Panc1 (cell line): Measurements from ENCODE around the gene ASXL1. TPM values are rescaled to one million over a fixed set of nuclear protein-coding genes. Genes with fewer than 3 reads are reported as not detected.
"Not testable (repeated sequence)": the region's sequence is repeated elsewhere in the genome, so short reads cannot be mapped to it uniquely, and the experiment has no call there.

Experiments used
- ATAC-seq: fragments of 200-7000 bp; cut with Tn5 transposase; 2 replicates; pipeline ENCODE4 v1.9.1; 2020; ENCODE audit warnings: mild to moderate bottlenecking, moderate library complexity
- BruUV-seq: library from RNA; stranded (reverse); fragments of 400-500 nt; replicated peaks from 2 replicates; lab custom pipeline; 2021; lab: Mats Ljungman, UMichigan
- CTCF ChIA-PET: fragments of 300-600 bp; sonication (Branson Sonifier 250); formaldehyde crosslinking; loops from one replicate; lab custom pipeline; 2022; ENCODE audit warnings: antibody characterized with exemption; lab: Charles Lee
- POLR2A ChIA-PET: fragments of 300-600 bp; sonication (Branson Sonifier 250); formaldehyde crosslinking; loops from one replicate; lab custom pipeline; 2022; ENCODE audit warnings: antibody characterized with exemption; lab: Charles Lee
- DNase-seq: peaks from one replicate; pipeline ENCODE4 v3.0.0-alpha.2; 2010; ENCODE audit warnings: low read depth, low spot score
- H3K27ac ChIP-seq: 2 replicates; pipeline ENCODE4 v1.5.1; 2011; ENCODE audit warnings: mild to moderate bottlenecking, low read length, inconsistent platforms
- H3K27me3 ChIP-seq: fragments of 200-500 bp; sonication (Bioruptor generic); 2 replicates; pipeline ENCODE4 v1.6.0; 2014; ENCODE audit warnings: low read length, inconsistent platforms; ENCODE audit not compliant: control insufficient read depth, insufficient read depth
- H3K36me3 ChIP-seq: fragments of 200-500 bp; sonication (Bioruptor generic); 2 replicates; pipeline ENCODE4 v1.5.1; 2014; ENCODE audit warnings: inconsistent platforms, mild to moderate bottlenecking, low read length, moderate library complexity; ENCODE audit not compliant: control insufficient read depth, insufficient read depth
- H3K4me1 ChIP-seq: 2 replicates; pipeline ENCODE4 v1.5.1; 2011; ENCODE audit warnings: inconsistent platforms, mild to moderate bottlenecking, low read length, moderate library complexity; ENCODE audit not compliant: control insufficient read depth, insufficient read depth
- H3K4me3 ChIP-seq, 2 experiments: 2 replicates each; pipeline ENCODE4 v1.5.1; 2011 to 2012; ENCODE audit warnings: low read depth in 2 of 2, low read length in 2 of 2, mild to moderate bottlenecking in 2 of 2, inconsistent platforms in 1 of 2, moderate library complexity in 1 of 2
- H3K9me3 ChIP-seq: fragments of 200-500 bp; sonication (Bioruptor generic); 2 replicates; pipeline ENCODE4 v1.5.1; 2014; ENCODE audit warnings: low read depth, mild to moderate bottlenecking, inconsistent platforms, low read length, moderate library complexity; ENCODE audit not compliant: control insufficient read depth, insufficient read depth
- POLR2AphosphoS5 ChIP-seq: IDR thresholded peaks from 2 replicates; pipeline ENCODE4 v1.6.1; 2012; ENCODE audit warnings: mild to moderate bottlenecking, low read depth, low read length, moderate library complexity
- SIN3A ChIP-seq: IDR thresholded peaks from 2 replicates; pipeline ENCODE4 v1.6.1; 2012; ENCODE audit warnings: low read depth, mild to moderate bottlenecking, low read length, moderate library complexity, borderline replicate concordance; ENCODE audit not compliant: insufficient read depth
- TCF7L2 ChIP-seq: IDR thresholded peaks from 2 replicates; pipeline ENCODE4 v1.6.1; 2011; ENCODE audit warnings: mild to moderate bottlenecking, low read depth, low read length, inconsistent platforms
- in situ Hi-C: cut with HindIII; loops from 2 replicates; pipeline ENCODE4 v1.10.0; 2016; ENCODE audit warnings: low sequenced_read_pairs, low pct_unique_long_range_greater_than_20kb
- intact Hi-C: fragments of 100-400 bp; cut with micrococcal nuclease; formaldehyde crosslinking; loops from one replicate; pipeline ENCODE4 v1.10.0; 2022; ENCODE audit not compliant: unreplicated experiment
- total RNA-seq: library from RNA; stranded (reverse); gene quantifications from one replicate; pipeline ENCODE4 v1.2.1, GENCODE V29; 2021; ENCODE audit not compliant: unreplicated experiment
- TF ChIP-seq, protein P1 (sequence below): fragments of 450-650 bp; IDR thresholded peaks from 2 replicates; pipeline ENCODE4 v1.5.1; 2017; ENCODE audit warnings: mild to moderate bottlenecking
- TF ChIP-seq, protein P2 (sequence below), 2 experiments: IDR thresholded peaks; 2 replicates each; pipeline ENCODE4 v1.6.1; 2011 to 2012; ENCODE audit warnings: low read depth in 2 of 2, control low read depth in 1 of 2, low read length in 1 of 2, mild to moderate bottlenecking in 1 of 2, moderate library complexity in 1 of 2; ENCODE audit not compliant: insufficient read depth in 1 of 2

The ASXL1 gene
- total RNA-seq, 1 experiment from 2014 or later, result 205 TPM

DNA sequence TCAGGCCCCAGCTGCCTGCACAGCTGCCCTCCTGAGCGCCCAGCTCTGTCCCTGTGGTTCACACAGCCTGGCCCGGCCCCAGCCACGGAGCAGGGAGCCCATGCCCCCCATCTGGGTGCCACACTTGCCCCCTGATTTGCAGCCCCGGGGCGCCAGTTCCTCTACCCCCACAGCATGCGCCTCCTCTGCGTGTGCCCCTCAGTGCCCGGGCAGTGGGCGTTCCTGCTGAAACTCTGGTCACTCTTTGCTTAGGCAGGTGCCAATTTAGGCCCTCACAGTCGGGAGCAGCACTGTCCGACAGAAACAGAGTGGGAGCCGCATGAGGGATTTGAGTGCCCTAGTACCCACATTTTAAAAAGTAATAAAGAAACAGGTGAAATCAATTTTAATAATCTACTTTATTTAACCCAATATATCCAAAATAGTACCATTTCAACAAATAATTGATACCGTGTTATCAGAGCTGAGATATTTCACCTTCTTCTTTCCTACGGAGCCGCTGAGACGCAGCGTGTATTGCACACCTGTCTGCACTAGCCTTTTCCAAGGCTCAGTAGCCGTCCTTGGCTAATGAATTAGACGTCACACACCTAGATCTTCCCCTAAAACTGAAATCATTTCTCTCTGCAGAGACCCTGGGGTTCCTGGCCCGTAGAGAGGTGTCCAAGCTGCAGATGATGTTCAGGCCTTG is 106.4 kb downstream of the ASXL1 start:
- TF ChIP-seq, protein P1, sequence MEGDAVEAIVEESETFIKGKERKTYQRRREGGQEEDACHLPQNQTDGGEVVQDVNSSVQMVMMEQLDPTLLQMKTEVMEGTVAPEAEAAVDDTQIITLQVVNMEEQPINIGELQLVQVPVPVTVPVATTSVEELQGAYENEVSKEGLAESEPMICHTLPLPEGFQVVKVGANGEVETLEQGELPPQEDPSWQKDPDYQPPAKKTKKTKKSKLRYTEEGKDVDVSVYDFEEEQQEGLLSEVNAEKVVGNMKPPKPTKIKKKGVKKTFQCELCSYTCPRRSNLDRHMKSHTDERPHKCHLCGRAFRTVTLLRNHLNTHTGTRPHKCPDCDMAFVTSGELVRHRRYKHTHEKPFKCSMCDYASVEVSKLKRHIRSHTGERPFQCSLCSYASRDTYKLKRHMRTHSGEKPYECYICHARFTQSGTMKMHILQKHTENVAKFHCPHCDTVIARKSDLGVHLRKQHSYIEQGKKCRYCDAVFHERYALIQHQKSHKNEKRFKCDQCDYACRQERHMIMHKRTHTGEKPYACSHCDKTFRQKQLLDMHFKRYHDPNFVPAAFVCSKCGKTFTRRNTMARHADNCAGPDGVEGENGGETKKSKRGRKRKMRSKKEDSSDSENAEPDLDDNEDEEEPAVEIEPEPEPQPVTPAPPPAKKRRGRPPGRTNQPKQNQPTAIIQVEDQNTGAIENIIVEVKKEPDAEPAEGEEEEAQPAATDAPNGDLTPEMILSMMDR, result no peak
- TF ChIP-seq TCF7L2, result no peak
- TF ChIP-seq, protein P2, sequence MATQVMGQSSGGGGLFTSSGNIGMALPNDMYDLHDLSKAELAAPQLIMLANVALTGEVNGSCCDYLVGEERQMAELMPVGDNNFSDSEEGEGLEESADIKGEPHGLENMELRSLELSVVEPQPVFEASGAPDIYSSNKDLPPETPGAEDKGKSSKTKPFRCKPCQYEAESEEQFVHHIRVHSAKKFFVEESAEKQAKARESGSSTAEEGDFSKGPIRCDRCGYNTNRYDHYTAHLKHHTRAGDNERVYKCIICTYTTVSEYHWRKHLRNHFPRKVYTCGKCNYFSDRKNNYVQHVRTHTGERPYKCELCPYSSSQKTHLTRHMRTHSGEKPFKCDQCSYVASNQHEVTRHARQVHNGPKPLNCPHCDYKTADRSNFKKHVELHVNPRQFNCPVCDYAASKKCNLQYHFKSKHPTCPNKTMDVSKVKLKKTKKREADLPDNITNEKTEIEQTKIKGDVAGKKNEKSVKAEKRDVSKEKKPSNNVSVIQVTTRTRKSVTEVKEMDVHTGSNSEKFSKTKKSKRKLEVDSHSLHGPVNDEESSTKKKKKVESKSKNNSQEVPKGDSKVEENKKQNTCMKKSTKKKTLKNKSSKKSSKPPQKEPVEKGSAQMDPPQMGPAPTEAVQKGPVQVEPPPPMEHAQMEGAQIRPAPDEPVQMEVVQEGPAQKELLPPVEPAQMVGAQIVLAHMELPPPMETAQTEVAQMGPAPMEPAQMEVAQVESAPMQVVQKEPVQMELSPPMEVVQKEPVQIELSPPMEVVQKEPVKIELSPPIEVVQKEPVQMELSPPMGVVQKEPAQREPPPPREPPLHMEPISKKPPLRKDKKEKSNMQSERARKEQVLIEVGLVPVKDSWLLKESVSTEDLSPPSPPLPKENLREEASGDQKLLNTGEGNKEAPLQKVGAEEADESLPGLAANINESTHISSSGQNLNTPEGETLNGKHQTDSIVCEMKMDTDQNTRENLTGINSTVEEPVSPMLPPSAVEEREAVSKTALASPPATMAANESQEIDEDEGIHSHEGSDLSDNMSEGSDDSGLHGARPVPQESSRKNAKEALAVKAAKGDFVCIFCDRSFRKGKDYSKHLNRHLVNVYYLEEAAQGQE (IDR thresholded peaks at IDR 0.05; ENCODE audit: insufficient read depth in 1 of 2, low read depth in 2 of 2, low read length in 1 of 2), result no peak
- no peak for TF ChIP-seq SIN3A
- TF ChIP-seq POLR2AphosphoS5, result no peak

DNA sequence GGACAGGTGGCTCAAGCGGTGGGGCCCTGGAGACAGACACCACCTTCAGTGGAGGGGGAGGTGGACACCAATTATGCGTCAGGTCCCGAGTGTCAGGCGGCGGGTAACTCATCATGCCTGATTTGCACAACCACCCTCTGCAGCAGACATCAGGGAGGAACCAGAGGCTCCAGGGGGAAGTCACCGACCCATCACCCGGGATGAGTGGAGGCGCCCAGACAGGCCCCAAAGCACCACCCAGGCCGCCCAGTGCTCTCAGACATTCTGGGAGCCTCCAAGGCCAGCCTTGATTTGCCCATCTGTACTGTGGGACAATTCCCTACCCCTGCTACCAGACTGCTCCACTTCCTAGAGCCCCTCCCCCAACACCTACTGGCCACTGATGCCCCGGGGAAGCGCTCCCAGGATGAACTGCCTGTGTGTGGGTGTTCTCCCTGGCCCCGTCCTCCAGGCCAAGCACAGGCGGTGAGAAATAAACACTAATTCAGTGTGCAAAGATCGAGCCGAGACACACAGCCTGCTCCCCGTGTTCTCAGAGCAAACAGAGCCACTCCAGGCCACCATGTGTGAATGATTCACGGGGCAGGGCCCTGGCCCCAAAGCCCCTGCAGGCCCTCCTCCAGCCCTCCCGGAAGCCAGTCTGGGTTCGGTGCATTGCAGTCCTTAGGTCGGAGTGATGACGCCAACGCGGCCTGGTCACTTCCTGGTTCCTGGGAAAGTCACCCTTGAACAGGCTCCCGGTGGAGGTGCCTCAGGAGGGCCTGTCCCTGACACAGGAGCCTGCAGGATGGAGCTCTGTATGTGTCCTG is 107.2 kb downstream of the ASXL1 start:
- Histone ChIP-seq H3K4me3 (no peak overlapping the region), H3K36me3 (no peaks in the 10 kb centered on the region), H3K27ac (no peak overlapping the region), H3K4me1 (peaks cover 10% of the 10 kb centered on the region), H3K9me3 (no peaks in the 10 kb centered on the region), H3K27me3 (no peaks in the 10 kb centered on the region)
- intact Hi-C loops (no loop called here), in situ Hi-C loops (no loop called here)
- TF ChIP-seq POLR2AphosphoS5 (no peak), TCF7L2 (no peak)
- TF ChIP-seq, protein P2 (IDR thresholded peaks at IDR 0.05; ENCODE audit: insufficient read depth in 1 of 2, low read depth in 2 of 2, low read length in 1 of 2), result no peak
- TF ChIP-seq, protein P1, result no peak
- DNase-seq (no peak), ATAC-seq (no peak)
- CTCF ChIA-PET, result interaction anchor here (0.6 kb wide), 1 partner anchor 29 kb away, joined by 9 read pairs; no protein-coding TSS in a partner anchor
- BruUV-seq, result no TSS peak
- POLR2A ChIA-PET, result no interaction called here

More for the DNA sequence above, 106.4 kb downstream of the ASXL1 start:
- Histone ChIP-seq H3K27ac (no peak overlapping the region), H3K4me1 (peaks cover 7% of the 10 kb centered on the region; the same call in 1 of the 2 replicates), H3K4me3 (no peak overlapping the region), H3K27me3 (no peaks in the 10 kb centered on the region), H3K36me3 (no peaks in the 10 kb centered on the region), H3K9me3 (no peaks in the 10 kb centered on the region)
- in situ Hi-C loops, result no loop called here
- no TSS peak for BruUV-seq
- intact Hi-C loops, result no loop called here
- ChIA-PET CTCF (no interaction called here), POLR2A (no interaction called here)
- ATAC-seq (no peak), DNase-seq (no peak)

DNA sequence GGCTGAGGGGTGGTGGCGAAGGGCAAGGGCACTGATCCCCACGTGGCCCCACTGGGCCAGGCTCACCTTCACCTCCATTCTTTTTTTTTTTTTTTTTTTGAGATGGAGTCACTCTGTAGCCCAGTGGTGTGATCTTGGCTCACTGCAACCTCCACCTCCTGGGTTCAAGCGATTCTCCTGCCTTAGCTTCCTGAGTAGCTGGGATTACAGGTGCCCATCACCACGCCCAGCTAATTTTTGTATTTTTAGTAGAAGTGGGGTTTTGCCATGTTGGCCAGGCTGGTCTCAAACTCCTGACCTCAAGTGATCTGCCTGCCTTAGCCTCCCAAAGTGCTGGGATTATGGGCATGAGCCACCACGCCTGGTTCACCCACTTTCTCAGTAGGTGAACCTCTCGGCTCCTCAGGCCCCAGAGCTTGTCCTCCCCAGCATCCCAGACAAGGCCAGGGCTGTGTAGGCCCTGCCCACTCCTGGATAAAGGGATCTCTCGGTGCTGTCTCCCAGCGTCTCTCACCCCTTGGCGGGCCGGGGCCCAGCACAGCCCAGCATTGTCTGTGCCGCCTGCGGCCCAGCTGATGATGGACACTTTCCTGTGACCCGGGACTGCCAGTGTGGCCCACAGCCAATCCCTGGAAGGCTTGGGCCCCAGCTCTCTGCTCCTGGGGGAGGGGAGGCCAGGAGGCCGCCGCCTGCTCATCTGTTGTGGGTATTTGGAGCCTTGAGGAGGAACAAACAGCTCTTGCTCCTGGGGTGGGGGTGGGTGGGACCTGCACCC is 108.0 kb downstream of the ASXL1 start:
- peaks cover 11% of the 10 kb centered on the region for H3K4me1 ChIP-seq
- H3K36me3 ChIP-seq, H3K27me3 ChIP-seq, intact Hi-C loops, H3K27ac ChIP-seq, H3K9me3 ChIP-seq, in situ Hi-C loops, DNase-seq, H3K4me3 ChIP-seq, BruUV-seq, ATAC-seq, POLR2A ChIA-PET: not testable (repeated sequence)
- CTCF ChIA-PET, result interaction anchor here (0.6 kb wide), 1 partner anchor 28 kb away, joined by 9 read pairs; no protein-coding TSS in a partner anchor
